GM19025 (cell line): Measurements from ENCODE around the gene ESYT2.
"Not testable (repeated sequence)": the region's sequence is repeated elsewhere in the genome, so short reads cannot be mapped to it uniquely, and the experiment has no call there.

Source experiments
- ATAC-seq: cut with Tn5 transposase; IDR thresholded peaks from one replicate; pipeline ENCODE4 v1.9.1; 2021; ENCODE audit warnings: mild to moderate bottlenecking, low read depth, moderate library complexity; ENCODE audit not compliant: unreplicated experiment

Gene ESYT2

DNA sequence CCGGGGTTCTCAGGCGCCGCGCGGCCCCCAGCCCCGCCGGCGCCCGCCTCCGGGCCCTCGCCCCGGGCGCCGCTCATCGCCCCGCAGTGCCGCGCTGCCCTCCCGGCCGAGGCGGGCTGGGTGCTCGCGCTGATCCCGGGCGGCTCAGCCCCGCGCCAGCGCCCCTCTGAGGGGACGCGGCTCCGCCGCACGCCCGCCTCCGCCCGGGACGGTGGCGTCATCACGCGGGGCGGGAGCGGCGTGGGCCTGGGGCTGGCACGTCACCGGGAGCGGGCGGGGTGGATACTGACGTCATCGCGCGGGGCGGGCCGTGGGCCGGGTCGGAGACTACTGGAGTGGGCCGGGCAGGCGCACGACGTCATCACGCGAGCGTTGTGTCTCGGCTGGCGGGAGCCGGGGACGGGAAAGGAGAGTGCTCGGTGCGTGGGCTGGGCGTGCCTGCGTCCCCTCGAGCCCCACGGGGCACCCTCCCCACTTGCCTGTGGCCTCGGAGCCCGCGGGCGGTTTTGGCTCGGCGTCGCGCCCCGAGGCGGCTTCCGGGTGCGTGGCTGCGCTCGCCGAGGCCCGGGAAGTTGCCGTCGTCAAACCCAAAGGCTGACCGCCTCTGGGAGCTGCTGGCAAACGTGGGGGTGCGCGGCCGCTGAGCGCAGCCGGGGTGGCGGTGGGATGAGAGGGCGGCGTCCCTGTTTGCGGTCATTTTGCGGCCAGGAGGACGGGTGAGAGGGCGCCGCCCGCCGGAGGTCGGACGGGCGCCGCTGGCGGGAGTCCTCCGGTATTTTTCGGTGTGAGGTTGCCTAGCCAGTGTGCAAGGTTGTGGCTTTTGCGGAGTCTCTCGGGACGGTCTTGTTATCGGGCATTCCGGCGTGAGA is at the start of gene ESYT2:
ESYT2 (minus strand) TSS at position 168 of the 869 bp plus-strand sequence; CDS start at position 77, 91 bp downstream.
- ATAC-seq = peak; percentile 83

DNA sequence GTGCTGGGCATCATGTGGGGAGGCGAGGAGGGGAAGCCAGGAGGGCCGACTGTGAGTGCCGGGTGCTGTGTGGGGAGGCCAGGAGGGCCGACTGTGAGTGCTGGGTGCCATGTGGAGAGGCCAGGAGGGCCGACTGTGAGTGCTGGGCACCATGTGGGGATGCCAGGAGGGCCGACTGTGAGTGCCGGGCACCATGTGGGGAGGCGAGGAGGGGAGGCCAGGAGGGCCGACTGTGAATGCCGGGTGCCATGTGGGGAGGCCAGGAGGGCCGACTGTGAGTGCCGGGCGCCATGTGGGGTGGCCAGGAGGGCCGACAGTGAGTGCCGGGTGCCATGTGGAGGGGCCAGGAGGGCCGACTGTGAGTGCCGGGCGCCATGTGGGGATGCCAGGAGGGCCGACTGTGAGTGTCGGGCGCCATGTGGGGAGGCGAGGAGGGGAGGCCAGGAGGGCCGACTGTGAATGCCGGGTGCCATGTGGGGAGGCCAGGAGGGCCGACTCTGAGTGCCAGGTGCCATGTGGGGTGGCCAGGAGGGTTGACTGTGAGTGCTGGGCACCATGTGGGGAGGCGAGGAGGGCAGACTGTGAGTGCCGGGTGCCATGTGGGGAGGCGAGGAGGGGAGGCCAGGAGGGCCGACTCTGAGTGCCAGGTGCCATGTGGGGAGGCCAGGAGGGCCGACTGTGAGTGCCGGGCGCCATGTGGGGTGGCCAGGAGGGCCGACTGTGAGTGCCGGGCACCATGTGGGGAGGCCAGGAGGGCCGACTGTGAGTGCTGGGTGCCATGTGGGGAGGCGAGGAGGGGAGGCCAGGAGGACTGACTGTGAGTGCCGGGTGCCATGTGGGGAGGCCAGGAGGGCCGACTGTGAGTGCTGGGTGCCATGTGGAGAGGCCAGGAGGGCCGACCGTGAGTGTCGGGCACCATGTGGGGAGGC is 49.1 kb upstream of the ESYT2 start:
- ATAC-seq = not testable (repeated sequence)

- ATAC-seq = no peak
Measured at GRCh38 chr7:158876984-158877383, 47.7 kb upstream of the ESYT2 start.

DNA sequence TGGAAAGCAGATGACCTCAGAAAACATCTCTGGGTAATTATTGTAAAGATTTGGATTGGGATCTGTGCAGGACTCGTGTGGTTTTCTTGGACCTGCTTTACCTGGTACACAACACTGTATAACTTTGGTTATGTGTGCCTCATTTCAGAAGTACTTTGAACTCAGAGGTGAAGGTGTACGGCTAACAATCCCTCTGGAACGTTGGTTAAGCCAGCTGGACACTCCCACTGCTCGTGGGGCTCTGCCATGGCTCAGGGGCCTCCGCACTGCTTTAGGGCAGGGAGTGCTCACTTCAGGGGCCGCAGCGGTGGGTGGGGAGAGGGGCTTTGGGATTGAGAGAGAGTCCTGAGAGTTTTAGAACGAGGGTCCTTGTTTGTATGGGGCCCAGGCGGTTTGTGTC is 40.6 kb upstream of the ESYT2 start:
- no peak for ATAC-seq

DNA sequence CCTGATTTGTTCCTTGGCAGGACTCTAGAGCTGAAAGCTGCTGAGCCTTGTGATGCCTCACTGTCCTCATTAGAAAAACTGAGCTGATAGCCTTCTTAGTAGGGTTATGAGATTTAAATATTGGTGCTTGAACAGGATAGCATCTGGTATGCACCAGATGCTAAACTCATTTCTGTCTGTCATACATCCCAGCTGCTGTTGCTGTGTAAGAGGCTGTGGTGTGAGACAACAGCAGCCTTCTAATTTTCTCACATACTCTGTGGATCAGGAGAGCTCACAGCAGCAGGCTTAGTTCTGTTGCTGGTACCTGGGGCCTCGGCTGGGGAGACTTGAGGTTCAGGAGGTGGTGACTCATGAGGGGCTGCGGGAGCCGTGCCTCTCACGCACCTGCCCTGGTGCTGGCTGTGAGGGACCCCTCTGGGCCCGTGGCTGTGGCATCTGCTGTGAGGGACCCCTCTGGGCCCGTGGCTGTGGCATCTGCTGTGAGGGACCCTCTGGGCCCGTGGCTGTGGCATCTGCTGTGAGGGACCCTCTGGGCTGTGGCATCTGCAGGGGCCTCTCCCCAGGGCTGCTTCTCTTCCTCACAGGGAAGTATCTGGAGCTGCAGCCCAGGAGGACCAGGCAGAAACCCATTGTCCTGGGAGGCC is 39.6 kb upstream of the ESYT2 start:
- ATAC-seq = no peak

DNA sequence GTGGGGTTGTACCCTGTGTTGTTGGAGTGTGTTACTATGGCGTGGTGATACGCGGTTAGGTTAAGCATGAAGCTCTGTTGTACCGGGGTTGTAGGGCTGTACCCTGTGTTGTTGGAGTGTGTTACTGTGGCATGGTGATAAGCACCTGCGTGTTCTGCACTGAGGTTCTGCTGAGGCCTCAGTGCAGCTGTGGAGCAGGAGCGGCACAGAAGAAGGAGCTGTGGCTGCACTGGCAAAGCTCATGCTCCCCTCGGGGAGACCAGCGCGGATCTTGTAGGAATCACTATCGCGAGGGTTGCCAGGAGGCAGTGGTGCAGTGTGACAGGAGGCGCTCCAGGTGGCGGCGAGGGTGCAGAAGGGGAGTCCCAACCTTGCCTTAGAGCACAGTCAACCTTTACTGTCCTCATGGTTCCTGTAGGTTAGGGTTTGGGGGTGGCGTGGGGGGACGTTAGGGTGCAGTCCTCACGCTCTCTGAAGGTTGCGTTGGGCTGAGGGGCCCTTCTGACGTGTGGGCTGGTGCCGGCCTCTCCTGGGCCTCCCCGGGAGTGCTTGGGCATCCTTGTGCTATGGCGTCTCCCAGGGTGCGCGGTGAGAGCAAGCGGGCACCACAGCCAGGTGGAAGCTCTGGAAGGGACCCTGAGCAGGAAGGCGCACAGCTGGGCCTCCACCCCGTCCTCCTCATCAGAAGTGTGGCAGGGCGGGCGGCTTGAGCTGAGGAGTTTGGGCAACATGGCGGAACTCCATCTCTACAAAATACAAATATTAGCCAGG is 38.1 kb upstream of the ESYT2 start:
- ATAC-seq = no peak

- ATAC-seq = no peak
Measured at GRCh38 chr7:158865977-158866376, 36.7 kb upstream of the ESYT2 start.

DNA sequence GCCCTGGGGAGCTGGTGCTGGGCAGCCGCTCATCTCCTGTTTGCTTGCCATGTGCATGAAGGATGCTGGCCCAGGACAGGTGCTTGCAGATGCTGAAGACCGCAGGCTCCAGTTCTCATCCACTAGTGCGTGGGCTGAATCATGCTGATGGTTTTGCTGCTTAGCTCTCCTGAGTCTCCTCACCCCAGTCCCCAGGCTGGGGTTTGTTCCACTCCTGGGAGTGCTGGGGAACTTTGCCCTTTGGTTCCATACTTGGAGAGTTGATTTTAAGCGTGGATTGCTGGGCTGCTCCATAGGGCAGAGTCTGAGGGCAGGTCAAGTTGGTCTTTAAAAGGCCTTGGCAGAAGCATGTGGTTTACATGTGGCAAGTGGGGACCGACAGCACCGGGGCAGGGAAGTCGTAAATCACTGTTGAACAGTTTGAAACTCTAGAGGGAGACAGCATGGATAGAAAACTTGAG is 36.2 kb upstream of the ESYT2 start:
- no peak for ATAC-seq

- ATAC-seq = no peak
Measured at GRCh38 chr7:158864833-158865232, 35.5 kb upstream of the ESYT2 start.

DNA sequence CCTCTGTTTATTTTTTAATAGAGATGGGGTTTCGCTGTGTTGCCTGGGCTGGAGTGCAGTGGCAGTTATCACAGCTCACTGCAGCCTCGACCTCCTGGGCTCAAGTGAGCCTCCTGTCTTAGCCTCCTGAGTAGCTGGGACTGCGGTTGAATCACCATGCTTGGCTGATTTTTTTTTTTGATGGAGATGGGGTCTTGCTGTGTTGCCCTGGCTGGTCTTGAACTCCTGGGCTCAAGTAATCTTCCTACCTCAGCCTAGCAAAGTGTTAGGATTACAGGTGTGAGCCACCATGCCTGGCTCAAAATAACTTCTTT is 35.2 kb upstream of the ESYT2 start:
- no peak for ATAC-seq

DNA sequence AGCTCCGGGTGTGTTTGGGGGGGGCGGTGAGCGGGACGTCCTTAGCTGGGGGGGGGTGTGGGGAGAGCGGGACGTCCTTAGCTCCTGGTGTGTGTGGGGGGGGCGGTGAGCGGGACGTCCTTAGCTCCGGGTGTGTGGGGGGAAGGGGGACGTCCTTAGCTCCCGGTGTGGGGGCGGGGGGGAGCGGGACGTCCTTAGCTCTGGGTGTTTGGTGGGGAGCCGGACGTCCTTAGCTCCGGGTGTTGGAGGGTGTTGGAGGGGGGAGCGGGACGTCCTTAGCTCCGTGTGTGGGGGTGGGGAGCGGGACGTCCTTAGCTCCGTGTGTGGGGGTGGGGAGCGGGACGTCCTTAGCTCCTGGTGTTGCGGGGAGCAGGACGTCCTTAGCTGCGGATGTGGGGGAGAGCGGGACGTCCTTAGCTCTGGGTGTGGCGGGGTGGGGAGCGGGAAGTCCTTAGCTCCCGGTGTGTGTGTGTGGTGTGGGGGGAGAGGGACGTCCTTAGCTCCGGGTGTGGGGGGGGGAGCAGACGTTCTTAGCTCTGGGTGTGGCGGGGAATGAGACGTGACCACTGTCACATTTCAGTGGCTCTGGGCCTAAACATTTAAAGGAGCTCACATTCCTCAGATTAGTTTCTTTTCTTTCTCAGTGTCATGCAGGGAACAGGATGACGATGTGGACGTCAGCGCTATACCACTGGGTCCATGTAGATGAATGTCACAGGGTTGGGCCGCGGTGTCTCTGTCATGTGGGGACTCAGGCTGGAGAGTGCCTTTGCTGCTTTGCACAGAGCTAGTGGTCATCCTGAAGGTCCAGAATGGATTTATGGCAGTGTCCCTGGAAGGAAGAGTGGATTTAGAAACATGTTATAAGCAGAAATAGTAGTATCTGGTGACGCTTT is 34.5 kb upstream of the ESYT2 start:
- ATAC-seq = peak; percentile 31

GRCh38 chr7:158862985-158863610 is 33.8 kb upstream of the ESYT2 start:
- peak; percentile 44 for ATAC-seq

DNA sequence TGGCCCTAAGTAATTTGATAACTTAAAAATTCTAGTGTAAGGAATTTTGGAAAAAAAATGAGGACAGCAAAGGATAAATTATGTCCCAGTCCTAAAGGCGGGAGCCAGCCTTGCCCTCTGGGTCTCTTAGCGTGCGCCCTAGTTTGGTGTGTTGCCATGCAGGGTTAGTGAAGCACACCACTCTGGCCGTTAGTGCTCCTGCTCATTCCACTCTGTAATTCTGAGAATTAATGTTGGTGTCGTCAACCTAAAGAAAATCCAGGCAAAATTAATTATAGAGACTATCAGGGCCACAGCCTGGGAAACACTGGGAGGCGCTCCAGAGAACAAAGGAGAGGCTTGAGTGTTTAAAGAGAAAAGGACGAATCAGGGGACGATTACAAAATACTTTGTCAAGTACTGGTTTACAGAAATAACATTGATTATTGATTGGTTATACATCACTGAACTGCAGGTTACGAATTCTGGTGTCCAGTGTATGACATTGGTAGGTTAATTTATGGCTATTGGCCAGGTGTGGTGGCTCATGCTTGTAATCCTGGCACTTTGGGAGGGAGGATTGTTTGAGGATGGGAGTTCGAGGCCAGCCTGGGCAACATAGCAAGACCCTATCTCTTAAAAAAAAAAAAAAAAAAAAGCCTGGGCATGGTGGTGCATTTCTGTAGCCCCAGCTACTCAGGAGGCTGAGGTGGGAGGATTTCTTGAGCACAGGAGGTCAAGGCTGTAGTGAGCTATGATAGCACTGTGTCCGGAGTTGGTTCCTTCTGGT is 32.8 kb upstream of the ESYT2 start:
- no peak for ATAC-seq

DNA sequence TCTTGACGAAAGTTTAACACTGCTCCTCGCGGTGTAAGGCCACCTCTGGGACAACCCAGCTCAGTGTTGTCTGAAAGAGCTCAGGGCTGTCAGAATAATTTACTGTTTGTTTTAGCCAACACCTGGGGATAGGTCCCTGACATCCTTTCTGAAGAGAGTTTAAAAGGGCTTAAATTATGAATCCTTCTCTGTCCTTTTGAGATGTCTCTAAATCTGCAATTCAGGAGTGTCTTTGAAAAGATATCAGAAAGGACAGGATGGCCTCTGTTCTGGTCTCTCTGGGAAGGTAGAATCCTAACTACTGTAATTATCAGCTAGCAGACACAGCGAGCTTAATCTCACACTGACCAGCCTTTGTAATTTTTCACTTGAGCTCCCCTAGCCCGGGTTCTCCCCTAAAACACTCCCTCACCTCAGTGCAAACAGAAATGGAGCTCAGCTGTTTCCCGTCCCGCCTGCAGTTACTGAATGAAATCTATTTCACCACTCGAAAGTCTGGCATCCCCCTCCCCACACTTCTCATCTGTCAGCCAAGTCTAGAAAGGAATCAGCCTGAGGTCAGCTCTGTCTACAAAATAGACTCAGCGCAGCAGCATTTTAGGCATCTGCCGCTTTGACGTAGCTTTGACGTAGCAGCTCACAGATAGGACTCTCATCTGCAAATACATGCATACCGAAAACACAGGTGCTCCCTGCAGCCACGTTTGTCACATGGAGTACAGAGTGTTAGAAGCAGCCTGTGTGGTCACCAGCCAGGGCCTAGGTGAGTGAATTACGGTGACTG is 31.9 kb upstream of the ESYT2 start:
- ATAC-seq = no peak

DNA sequence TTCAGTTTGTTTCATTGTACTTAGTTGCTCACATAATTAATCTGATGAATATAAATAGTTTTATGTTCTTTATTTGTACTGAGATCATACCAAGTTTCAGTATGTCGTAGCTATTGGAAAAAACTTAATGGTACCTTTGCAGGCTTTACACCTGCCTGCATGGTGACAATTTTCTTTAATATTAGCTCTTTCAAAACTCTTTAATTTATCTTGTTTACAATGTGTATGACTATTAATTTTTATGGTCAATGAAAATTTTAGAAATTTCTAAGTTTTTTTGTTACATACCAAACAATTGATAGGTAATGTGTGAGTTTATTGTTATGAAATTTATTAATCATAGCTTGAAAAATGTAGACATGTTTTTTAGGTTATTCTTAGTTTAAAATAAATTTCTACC is 31.1 kb upstream of the ESYT2 start:
- no peak for ATAC-seq

- ATAC-seq = no peak
Measured at GRCh38 chr7:158858592-158859503, 29.5 kb upstream of the ESYT2 start.
